Stimulated activated memory B cell treated with anti-CD40 and anti-IgM and Interleukin-4, amounts not matched to agents 10 μg/mL and 1 μg/mL and 100 μg/mL, for 72 hours (primary cell): ENCODE data around the gene INTS1.

ENCODE experiments used
- ATAC-seq: fragments of 150-1000 bp; cut with Tn5 transposase; 2 replicates; pipeline ENCODE4 v1.10.0; 2021
- H3K27ac Mint-ChIP-seq: one replicate; pipeline ENCODE4 v1.8.0; 2022; ENCODE audit warnings: mild to moderate bottlenecking, mixed read lengths
- H3K27me3 Mint-ChIP-seq: one replicate; pipeline ENCODE4 v1.8.0; 2022; ENCODE audit warnings: mixed read lengths
- H3K36me3 Mint-ChIP-seq: one replicate; pipeline ENCODE4 v1.8.0; 2022; ENCODE audit warnings: mixed read lengths
- H3K4me1 Mint-ChIP-seq: one replicate; pipeline ENCODE4 v1.8.0; 2022; ENCODE audit warnings: mixed read lengths
- H3K4me3 Mint-ChIP-seq: one replicate; pipeline ENCODE4 v1.8.0; 2022; ENCODE audit warnings: mild to moderate bottlenecking, moderate library complexity, mixed read lengths
- H3K9me3 Mint-ChIP-seq: one replicate; pipeline ENCODE4 v1.8.0; 2022; ENCODE audit warnings: mixed read lengths

The INTS1 gene

DNA sequence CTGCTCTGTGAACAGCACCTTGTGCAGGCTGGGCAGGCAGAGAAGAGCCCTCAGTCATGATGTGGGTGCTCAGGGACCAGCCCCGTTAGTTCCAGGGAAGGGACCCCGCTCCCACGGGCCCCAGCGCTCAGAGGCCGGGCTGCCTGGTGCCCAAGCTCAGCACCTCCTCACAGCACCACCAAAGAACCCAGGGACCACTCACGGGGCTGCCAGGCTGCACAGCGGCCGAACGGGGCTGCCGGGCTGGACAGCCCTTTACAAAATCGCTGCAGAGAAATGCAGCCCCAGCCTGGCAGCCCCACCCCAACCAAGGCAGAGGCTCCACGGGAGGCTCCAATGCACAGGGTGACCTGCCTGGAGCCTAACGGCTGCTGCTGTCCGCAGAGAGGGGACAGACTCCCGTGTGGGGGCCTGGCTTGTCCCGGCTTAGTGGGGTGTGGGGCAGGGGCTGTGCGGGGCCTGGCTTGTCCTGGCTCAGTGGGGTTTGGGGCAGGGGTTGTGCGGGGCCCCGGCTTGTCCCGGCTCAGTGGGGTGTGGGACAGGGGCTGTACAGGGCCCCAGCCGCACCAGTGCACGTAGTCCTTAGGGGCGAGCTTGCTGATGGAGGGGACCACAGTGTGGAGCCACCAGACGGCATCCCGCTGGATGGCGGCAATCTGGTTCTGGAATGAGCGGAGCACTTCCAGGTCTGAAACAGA lies 9.2 kb downstream of the INTS1 start:
- no peak overlapping the region for H3K27ac Mint-ChIP-seq
- H3K4me3 Mint-ChIP-seq: no peak overlapping the region
- ATAC-seq: no peak
- no peaks in the 10 kb centered on the region for H3K9me3 Mint-ChIP-seq
- H3K36me3 Mint-ChIP-seq: peaks cover 49% of the 10 kb centered on the region
- no peaks in the 10 kb centered on the region for H3K27me3 Mint-ChIP-seq
- H3K4me1 Mint-ChIP-seq: no peaks in the 10 kb centered on the region

DNA sequence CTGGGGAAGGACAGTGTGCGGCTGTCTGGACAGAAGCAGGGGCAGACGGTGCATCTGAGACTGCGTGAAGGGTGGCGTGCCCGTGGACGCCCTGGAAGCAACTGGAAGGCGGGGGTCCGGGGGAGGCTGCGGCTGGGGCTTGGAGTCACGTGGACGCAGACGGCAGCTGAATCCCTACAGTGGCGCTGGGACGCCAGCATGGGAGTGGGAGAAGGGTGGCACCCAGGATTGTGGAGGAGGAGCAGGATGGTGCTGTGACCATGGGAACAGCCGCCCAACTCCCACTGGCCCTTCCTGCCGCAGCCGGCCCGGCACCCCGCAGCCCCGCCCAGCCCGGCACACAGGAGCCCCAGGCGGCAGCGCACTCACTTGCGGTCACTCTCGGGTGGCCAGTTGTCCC lies 9.7 kb downstream of the INTS1 start:
- Mint-ChIP-seq H3K4me3 (no peak overlapping the region), H3K4me1 (no peaks in the 10 kb centered on the region), H3K36me3 (peaks cover 49% of the 10 kb centered on the region), H3K9me3 (no peaks in the 10 kb centered on the region), H3K27ac (no peak overlapping the region), H3K27me3 (no peaks in the 10 kb centered on the region)
- ATAC-seq: no peak

DNA sequence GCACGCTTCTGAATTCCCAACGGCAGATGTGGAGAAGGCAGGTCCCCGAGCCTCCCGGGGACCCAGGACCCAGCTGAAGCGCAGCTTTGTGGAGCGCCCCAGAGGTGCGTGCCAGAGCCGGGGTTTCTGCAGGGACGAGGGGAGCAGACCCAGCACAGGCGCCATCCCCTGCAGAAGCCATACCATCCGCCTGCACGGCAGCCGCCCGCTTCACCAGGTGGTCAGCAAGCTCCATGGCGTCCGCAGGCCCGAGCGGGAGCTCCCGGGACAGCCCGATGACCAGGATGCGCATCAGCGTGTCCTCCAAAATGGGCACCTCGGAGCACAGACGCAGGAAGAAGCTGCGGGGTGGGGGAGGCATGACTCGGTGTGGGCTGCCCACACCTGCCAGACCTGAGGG lies 10.6 kb downstream of the INTS1 start:
- ATAC-seq: no peak
- peaks cover 58% of the 10 kb centered on the region for H3K36me3 Mint-ChIP-seq
- H3K27me3 Mint-ChIP-seq: no peaks in the 10 kb centered on the region
- H3K4me3 Mint-ChIP-seq: no peak overlapping the region
- H3K9me3 Mint-ChIP-seq: no peaks in the 10 kb centered on the region
- H3K27ac Mint-ChIP-seq: no peak overlapping the region
- H3K4me1 Mint-ChIP-seq: no peaks in the 10 kb centered on the region

GRCh38 chr7:1493129-1493528 lies 11.1 kb downstream of the INTS1 start:
- Mint-ChIP-seq H3K27me3 (no peaks in the 10 kb centered on the region), H3K4me1 (no peaks in the 10 kb centered on the region), H3K27ac (no peak overlapping the region), H3K36me3 (peaks cover 61% of the 10 kb centered on the region), H3K4me3 (no peak overlapping the region), H3K9me3 (no peaks in the 10 kb centered on the region)
- ATAC-seq: peak; percentile 9

GRCh38 chr7:1492640-1493039 lies 11.5 kb downstream of the INTS1 start:
- no peaks in the 10 kb centered on the region for H3K27me3 Mint-ChIP-seq
- H3K36me3 Mint-ChIP-seq: peaks cover 61% of the 10 kb centered on the region
- no peaks in the 10 kb centered on the region for H3K4me1 Mint-ChIP-seq
- H3K9me3 Mint-ChIP-seq: no peaks in the 10 kb centered on the region
- H3K27ac Mint-ChIP-seq: no peak overlapping the region
- peak; percentile 39 for ATAC-seq
- no peak overlapping the region for H3K4me3 Mint-ChIP-seq

DNA sequence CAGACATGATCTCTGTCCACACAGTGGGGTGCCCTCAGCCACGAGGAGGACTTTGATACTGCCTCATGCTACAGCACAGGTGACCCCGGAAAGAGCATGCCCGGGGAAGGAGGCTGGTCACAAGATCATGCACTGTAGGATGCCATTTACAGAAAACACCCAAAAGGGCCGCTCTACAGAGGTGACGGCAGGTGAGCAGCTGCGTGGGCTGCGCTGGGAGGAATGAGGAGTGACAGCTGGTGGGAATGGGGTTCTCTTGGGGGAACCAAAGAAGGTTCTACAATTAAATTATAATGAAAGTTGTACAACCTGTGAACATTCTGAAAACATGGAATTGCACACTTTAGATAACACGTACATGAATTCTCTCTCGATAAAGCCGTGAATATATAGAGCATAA lies 12.0 kb downstream of the INTS1 start:
- no peak for ATAC-seq
- H3K4me3 Mint-ChIP-seq: no peak overlapping the region
- H3K9me3 Mint-ChIP-seq: no peaks in the 10 kb centered on the region
- peaks cover 58% of the 10 kb centered on the region for H3K36me3 Mint-ChIP-seq
- H3K27ac Mint-ChIP-seq: no peak overlapping the region
- H3K4me1 Mint-ChIP-seq: no peaks in the 10 kb centered on the region
- no peaks in the 10 kb centered on the region for H3K27me3 Mint-ChIP-seq

GRCh38 chr7:1490837-1491236 lies 13.4 kb downstream of the INTS1 start:
- Mint-ChIP-seq H3K27me3 (no peaks in the 10 kb centered on the region), H3K4me3 (no peak overlapping the region), H3K36me3 (peaks cover 62% of the 10 kb centered on the region), H3K9me3 (no peaks in the 10 kb centered on the region), H3K27ac (no peak overlapping the region), H3K4me1 (no peaks in the 10 kb centered on the region)
- ATAC-seq: no peak

- Mint-ChIP-seq H3K27ac (peak overlapping the region; percentile 40), H3K36me3 (peaks cover 73% of the 10 kb centered on the region), H3K4me3 (no peak overlapping the region), H3K4me1 (no peaks in the 10 kb centered on the region), H3K9me3 (no peaks in the 10 kb centered on the region), H3K27me3 (no peaks in the 10 kb centered on the region)
- ATAC-seq: no peak
Observed at GRCh38 chr7:1489336-1489735, 14.9 kb downstream of the INTS1 start.

DNA sequence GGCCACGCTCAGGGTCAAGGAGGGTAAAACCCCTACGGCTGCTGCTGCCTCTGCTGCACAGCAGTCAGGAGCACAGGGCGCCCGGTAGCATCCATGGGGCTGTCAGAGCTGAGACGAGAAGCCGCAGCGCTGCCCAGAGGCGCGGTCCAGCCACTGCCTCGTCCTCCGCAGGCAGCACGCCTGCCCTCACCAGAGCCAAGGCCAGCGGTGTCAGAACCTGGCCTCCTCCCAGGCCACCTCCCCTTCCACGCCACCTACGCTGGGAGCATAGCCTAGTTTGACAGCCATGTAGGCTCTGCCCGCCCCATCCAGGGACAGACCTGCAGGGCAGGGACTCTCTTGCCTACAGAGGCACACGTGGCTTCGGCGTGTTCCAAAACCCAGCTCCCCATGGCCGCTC lies 16.2 kb downstream of the INTS1 start:
- Mint-ChIP-seq H3K27ac (peak overlapping the region; percentile 40), H3K27me3 (no peaks in the 10 kb centered on the region), H3K36me3 (peaks cover 85% of the 10 kb centered on the region), H3K9me3 (no peaks in the 10 kb centered on the region), H3K4me1 (no peaks in the 10 kb centered on the region), H3K4me3 (no peak overlapping the region)
- no peak for ATAC-seq

GRCh38 chr7:1487466-1487865 lies 16.7 kb downstream of the INTS1 start:
- H3K27me3 Mint-ChIP-seq: no peaks in the 10 kb centered on the region
- H3K9me3 Mint-ChIP-seq: no peaks in the 10 kb centered on the region
- no peak overlapping the region for H3K27ac Mint-ChIP-seq
- peaks cover 84% of the 10 kb centered on the region for H3K36me3 Mint-ChIP-seq
- no peak for ATAC-seq
- H3K4me3 Mint-ChIP-seq: no peak overlapping the region
- H3K4me1 Mint-ChIP-seq: no peaks in the 10 kb centered on the region

DNA sequence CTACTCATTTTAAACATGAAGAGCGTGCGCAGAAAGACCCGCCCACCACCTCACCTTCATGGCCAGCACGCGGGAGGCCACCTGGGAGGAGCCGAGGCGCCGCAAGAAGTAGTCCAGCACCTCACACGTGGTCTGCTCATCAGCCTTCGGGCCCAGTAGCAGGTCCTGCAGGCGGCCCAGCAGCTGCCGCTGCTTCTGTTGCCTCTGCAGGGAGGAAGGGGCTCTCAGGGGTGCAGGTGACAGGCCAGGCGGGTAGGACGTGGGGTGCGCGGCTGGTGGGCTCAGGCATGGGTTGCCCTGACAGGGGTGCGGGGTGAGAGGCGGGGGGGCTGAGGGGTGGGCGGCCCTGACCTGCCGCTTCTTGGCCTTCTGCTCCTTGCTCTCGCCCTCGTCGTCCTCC lies 17.6 kb downstream of the INTS1 start:
- Mint-ChIP-seq H3K27me3 (no peaks in the 10 kb centered on the region), H3K4me1 (no peaks in the 10 kb centered on the region), H3K4me3 (no peak overlapping the region), H3K9me3 (no peaks in the 10 kb centered on the region), H3K27ac (no peak overlapping the region), H3K36me3 (peaks cover 83% of the 10 kb centered on the region)
- ATAC-seq: no peak

- Mint-ChIP-seq H3K36me3 (peaks cover 69% of the 10 kb centered on the region), H3K4me3 (no peak overlapping the region), H3K4me1 (no peaks in the 10 kb centered on the region), H3K27me3 (no peaks in the 10 kb centered on the region), H3K9me3 (no peaks in the 10 kb centered on the region), H3K27ac (no peak overlapping the region)
- ATAC-seq: no peak
Observed at GRCh38 chr7:1485156-1485555, 19.0 kb downstream of the INTS1 start.

- H3K27me3 Mint-ChIP-seq: no peaks in the 10 kb centered on the region
- ATAC-seq: no peak
- no peaks in the 10 kb centered on the region for H3K4me1 Mint-ChIP-seq
- H3K9me3 Mint-ChIP-seq: no peaks in the 10 kb centered on the region
- no peak overlapping the region for H3K4me3 Mint-ChIP-seq
- no peak overlapping the region for H3K27ac Mint-ChIP-seq
- H3K36me3 Mint-ChIP-seq: peaks cover 64% of the 10 kb centered on the region
Observed at GRCh38 chr7:1484569-1484968, 19.6 kb downstream of the INTS1 start.

DNA sequence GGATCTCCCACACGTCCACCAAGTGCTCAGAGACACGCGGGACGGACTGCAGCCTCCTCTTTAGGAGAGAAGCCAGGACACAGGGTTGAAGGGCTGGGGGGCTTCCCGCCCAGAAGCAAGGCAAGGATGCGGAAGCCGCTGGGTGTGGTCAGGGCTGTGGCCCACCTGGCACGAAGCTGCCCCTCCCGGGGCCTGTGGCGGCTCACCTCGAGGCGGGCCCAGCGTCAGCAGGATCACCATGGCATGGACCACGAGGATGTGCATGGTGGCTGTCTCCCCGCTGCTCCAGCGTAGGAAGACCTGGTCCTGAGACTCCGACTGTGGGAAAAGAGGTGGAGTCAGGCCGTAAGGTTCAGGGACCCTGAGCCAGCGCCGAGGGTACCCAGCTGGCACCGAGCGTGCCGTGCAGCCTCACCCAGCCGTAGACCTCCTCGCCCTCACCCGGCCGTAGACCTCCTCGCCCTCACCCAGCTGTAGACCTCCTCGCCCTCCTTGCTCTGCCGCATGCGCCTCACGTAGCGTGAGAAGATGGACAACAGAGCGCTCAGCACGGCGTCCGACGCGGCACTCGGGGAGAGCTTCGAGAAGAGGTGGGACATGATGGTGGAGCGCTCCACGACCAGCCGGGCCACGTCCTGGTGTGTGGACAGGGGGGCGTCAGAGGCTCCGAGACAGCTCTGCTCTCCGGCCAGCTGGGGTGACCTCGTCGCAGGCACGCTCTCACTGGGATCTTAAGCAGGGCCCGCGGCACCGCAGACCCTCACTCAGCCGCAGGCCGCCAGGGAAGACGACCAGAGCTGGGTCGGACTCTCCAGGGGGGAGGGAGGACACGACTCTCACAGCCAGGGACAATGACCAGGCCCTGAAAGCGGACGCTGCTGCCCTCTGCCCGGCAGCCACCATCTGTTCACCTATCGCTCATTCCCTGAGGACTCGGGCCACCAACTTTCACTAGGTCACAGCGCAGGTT lies 20.4 kb downstream of the INTS1 start:
- no peak for ATAC-seq
- Mint-ChIP-seq H3K36me3 (peaks cover 56% of the 10 kb centered on the region), H3K9me3 (no peaks in the 10 kb centered on the region), H3K4me3 (no peak overlapping the region), H3K27ac (no peak overlapping the region), H3K27me3 (no peaks in the 10 kb centered on the region), H3K4me1 (no peaks in the 10 kb centered on the region)

DNA sequence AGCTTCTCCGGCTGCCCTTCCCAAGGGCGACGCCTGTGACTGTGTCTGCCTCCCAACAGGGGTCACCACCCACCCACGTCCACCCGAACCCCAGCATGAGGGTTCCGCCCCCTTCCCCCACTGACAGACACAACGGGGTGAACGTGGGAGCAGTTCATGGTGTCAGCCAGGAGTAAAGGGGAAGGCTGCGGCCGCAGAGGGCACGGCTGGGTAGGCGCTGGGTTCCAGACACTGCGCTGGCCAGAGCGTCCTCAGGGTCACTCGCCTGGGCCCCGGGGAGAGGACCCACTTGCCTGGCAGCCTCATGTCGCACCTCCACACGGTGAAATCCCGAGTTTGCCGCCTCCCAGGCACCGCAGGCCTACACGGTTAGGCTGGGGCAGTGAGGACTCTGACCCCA lies 21.1 kb downstream of the INTS1 start:
- H3K36me3 Mint-ChIP-seq: peaks cover 49% of the 10 kb centered on the region
- H3K9me3 Mint-ChIP-seq: no peaks in the 10 kb centered on the region
- no peak for ATAC-seq
- H3K27me3 Mint-ChIP-seq: no peaks in the 10 kb centered on the region
- no peak overlapping the region for H3K4me3 Mint-ChIP-seq
- H3K27ac Mint-ChIP-seq: no peak overlapping the region
- H3K4me1 Mint-ChIP-seq: no peaks in the 10 kb centered on the region

GRCh38 chr7:1481300-1481699 lies 22.9 kb downstream of the INTS1 start:
- no peak overlapping the region for H3K4me3 Mint-ChIP-seq
- no peaks in the 10 kb centered on the region for H3K27me3 Mint-ChIP-seq
- ATAC-seq: no peak
- no peaks in the 10 kb centered on the region for H3K9me3 Mint-ChIP-seq
- no peak overlapping the region for H3K27ac Mint-ChIP-seq
- H3K36me3 Mint-ChIP-seq: peaks cover 44% of the 10 kb centered on the region
- no peaks in the 10 kb centered on the region for H3K4me1 Mint-ChIP-seq
